ENCODE data around the gene MEG3. TPM values are rescaled to one million over a fixed set of nuclear protein-coding genes. Genes with fewer than 3 reads are reported as not detected.

MEG3 gene
- total and polyA plus RNA-seq, 2 of the 8 experiments (the other 6 are each of a cell fraction or from before 2014, with no cell fraction given) = 0.17 to 1.1 TPM

DNA sequence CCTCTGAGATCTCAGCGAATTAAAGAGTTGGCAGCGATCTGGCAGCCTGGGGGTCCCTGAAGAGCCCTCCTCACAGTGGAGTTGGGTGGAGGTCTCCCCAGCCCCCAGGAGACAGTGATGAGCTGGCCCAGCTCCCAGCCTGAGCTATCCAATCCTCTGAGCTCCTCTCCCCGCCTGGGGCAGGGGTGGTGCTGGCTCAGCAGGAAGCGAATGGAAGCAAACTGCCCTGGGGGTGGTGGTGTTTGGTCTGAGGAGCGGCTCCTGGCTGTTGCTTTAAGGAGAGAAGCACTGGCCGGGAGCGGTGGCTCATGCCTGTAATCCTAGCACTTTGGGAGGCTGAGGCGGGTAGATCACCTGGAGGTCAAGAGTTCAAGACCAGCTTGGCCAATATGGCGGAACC, 19.5 kb upstream of the MEG3 start:
- Histone ChIP-seq H3K56ac (replicated peaks; ENCODE audit: insufficient read length, low read depth, low read length) (no peak overlapping the region), H3K4me1 (replicated peaks in 1 of 4; ENCODE audit: control insufficient read depth in 3 of 4, insufficient read depth in 4 of 4, low read length in 3 of 4) (peaks cover 6 to 19% (median 11%) of the 10 kb centered on the region in 4 experiments), H2AK5ac (ENCODE audit: low read depth, low read length) (no peak overlapping the region; the same call in 1 of the 2 replicates), H3K27me3 (replicated peaks in 1 of 4; ENCODE audit: control insufficient read depth in 3 of 4, extremely low read depth in 1 of 4, insufficient read depth in 3 of 4, low read length in 3 of 4) (no peaks in the 10 kb centered on the region; a peak in 2 of 7 replicates), H2AFZ (ENCODE audit: low read length) (no peak overlapping the region), H2BK12ac (ENCODE audit: low read depth, low read length) (no peak overlapping the region), H2BK120ac (replicated peaks; ENCODE audit: low read depth, low read length) (no peak overlapping the region), H4K20me1 (replicated peaks in 1 of 2; ENCODE audit: control insufficient read depth in 1 of 2, insufficient read depth in 2 of 2, low read length in 2 of 2) (no peaks in the 10 kb centered on the region), H4K8ac (ENCODE audit: extremely low read depth, insufficient read depth, low read length) (no peak overlapping the region), H3K27ac (ENCODE audit: low read depth, low read length) (no peak overlapping the region), H3K79me1 (ENCODE audit: low read depth, low read length) (no peaks in the 10 kb centered on the region), H3K23me2 (ENCODE audit: low read depth, low read length) (no peaks in the 10 kb centered on the region), H4K91ac (replicated peaks; ENCODE audit: insufficient read length, low read length) (no peak overlapping the region), H2BK20ac (ENCODE audit: low read length) (no peak overlapping the region), H3K4me2 (ENCODE audit: insufficient read depth in 1 of 2, low read depth in 2 of 2, low read length in 2 of 2) (no peak overlapping the region), H3K9ac (replicated peaks in 1 of 4; ENCODE audit: extremely low read depth in 1 of 4, low read depth in 3 of 4, low read length in 3 of 4) (no peak overlapping the region), H3K23ac (ENCODE audit: insufficient read length) (no peak overlapping the region), H3K18ac (ENCODE audit: extremely low read depth, low read length) (no peak overlapping the region), H3K14ac (ENCODE audit: insufficient read length) (no peak overlapping the region), H3K36me3 (ENCODE audit: control insufficient read depth in 2 of 4, insufficient read depth in 4 of 4, low read length in 3 of 4) (peaks cover 0 to 3% (median 0%) of the 10 kb centered on the region in 4 experiments; a peak in 1 of 8 replicates), H3K9me3 (ENCODE audit: insufficient read depth in 2 of 2, low read depth in 1 of 2, low read length in 1 of 2) (peaks cover 40 to 42% of the 10 kb centered on the region in 2 experiments), H2BK5ac (ENCODE audit: low read depth, low read length) (no peak overlapping the region), H3K4ac (replicated peaks; ENCODE audit: insufficient read length, low read depth, low read length) (no peak overlapping the region), H4K5ac (ENCODE audit: insufficient read length, low read depth, low read length) (no peak overlapping the region), H3K4me3 (ENCODE audit: extremely low read depth in 1 of 4, insufficient read depth in 2 of 4, low read depth in 3 of 4, low read length in 4 of 4) (no peak overlapping the region), H2BK15ac (ENCODE audit: low read length) (no peak overlapping the region), H3K79me2 (ENCODE audit: control insufficient read depth in 1 of 2, insufficient read depth in 2 of 2, low read length in 2 of 2) (no peaks in the 10 kb centered on the region)
- no peak for FAIRE-seq
- DNase-seq (ENCODE audit: low read depth in 1 of 2, low spot score in 2 of 2) = no peak
- POLR2A ChIA-PET (ENCODE audit: partially characterized antibody) = no interaction called here
- 91% methylated on average over 7 of the region's 9 CpGs; no CpG with 5 or more reads in 1 of the 2 experiments for WGBS, 2 experiments (ENCODE audit: extremely low coverage in 1 of 2, insufficient coverage in 1 of 2, insufficient read length in 1 of 2, insufficient replicate concordance in 2 of 2, low coverage in 1 of 2, low lambda C conversion rate in 2 of 2, missing lambda C conversion rate in 1 of 2)
- TF ChIP-seq JUN (IDR thresholded peaks at IDR 0.05; ENCODE audit: low read depth, low read length) (no peak), MAFK (IDR thresholded peaks at IDR 0.05; ENCODE audit: low read depth, low read length) (no peak), TAF1 (IDR thresholded peaks at IDR 0.05; ENCODE audit: low read depth, low read length) (no peak), GTF2F1 (IDR thresholded peaks at IDR 0.05; ENCODE audit: borderline replicate concordance, low read depth, low read length) (no peak), NRF1 (IDR thresholded peaks at IDR 0.05; ENCODE audit: low read depth, low read length) (no peak), SP2 (IDR thresholded peaks at IDR 0.05; ENCODE audit: low read length) (no peak), JUND (IDR thresholded peaks at IDR 0.05; ENCODE audit: low read length) (no peak), CBX8 (IDR thresholded peaks at IDR 0.05; ENCODE audit: borderline replicate concordance, low read depth, low read length) (no peak), KDM1A (IDR thresholded peaks at IDR 0.05; ENCODE audit: borderline replicate concordance, low read length) (no peak), PHF8 (conservative IDR thresholded peaks at IDR 0.05; ENCODE audit: low read depth, low read length) (no peak), CBX5 (IDR thresholded peaks at IDR 0.05; ENCODE audit: low read depth, low read length) (no peak), RAD21 (IDR thresholded peaks at IDR 0.05 in 1 of 2, conservative IDR thresholded peaks at IDR 0.05 in 1 of 2; ENCODE audit: low read depth in 2 of 2, low read length in 2 of 2) (no peak), CREB1 (IDR thresholded peaks at IDR 0.05) (no peak), ASH2L (IDR thresholded peaks at IDR 0.05; ENCODE audit: low read length) (no peak), POLR2AphosphoS5 (IDR thresholded peaks at IDR 0.05; ENCODE audit: low read depth, low read length) (no peak), SP4 (IDR thresholded peaks at IDR 0.05; ENCODE audit: low read length) (no peak)
- CTCF ChIA-PET (ENCODE audit: partially characterized antibody) = interaction anchor here (0.9 kb wide), 1 partner anchor 96 kb away, joined by 3 read pairs; no protein-coding TSS in a partner anchor

Measured in H1 (cell line).